Loucy (cell line): Measurements from ENCODE around the gene MACF1.

ENCODE experiments used
- EZH2phosphoT487 ChIP-seq: fragments of 200-600 bp; IDR thresholded peaks from 2 replicates; pipeline ENCODE4 v1.6.1; 2018; ENCODE audit warnings: antibody characterized with exemption, mild to moderate bottlenecking, moderate library complexity, borderline replicate concordance
- TF ChIP-seq, protein P1 (sequence below): fragments of 200-600 bp; sonication (generic); conservative IDR thresholded peaks from 2 replicates; pipeline ENCODE4 v1.5.1; 2014; ENCODE audit warnings: mild to moderate bottlenecking, antibody characterized with exemption, low read length

DNA sequence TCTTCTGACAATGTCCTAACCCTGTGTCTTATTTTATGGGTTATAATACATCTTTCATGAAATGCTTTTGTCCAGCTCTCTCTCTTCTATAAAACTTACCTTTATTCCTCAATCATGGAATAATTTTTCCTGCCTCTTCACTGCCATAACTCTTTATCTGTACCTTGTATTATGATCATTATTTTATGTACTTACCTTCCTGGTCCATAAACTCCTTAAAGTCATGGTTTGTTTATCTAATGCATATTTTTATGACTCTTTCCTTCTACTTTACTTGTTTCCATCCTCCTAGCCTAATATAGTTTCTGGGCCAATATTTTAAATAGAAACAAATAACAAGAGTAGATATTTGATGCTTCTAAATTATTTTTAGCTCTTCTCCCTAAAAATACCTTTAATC lies 221.1 kb downstream of the MACF1 start:
- TF ChIP-seq, protein P1, sequence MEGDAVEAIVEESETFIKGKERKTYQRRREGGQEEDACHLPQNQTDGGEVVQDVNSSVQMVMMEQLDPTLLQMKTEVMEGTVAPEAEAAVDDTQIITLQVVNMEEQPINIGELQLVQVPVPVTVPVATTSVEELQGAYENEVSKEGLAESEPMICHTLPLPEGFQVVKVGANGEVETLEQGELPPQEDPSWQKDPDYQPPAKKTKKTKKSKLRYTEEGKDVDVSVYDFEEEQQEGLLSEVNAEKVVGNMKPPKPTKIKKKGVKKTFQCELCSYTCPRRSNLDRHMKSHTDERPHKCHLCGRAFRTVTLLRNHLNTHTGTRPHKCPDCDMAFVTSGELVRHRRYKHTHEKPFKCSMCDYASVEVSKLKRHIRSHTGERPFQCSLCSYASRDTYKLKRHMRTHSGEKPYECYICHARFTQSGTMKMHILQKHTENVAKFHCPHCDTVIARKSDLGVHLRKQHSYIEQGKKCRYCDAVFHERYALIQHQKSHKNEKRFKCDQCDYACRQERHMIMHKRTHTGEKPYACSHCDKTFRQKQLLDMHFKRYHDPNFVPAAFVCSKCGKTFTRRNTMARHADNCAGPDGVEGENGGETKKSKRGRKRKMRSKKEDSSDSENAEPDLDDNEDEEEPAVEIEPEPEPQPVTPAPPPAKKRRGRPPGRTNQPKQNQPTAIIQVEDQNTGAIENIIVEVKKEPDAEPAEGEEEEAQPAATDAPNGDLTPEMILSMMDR = no peak
- no peak for TF ChIP-seq EZH2phosphoT487
